NCI-H2029 treated with DMSO at 0.1 percent for 48 hours (cell line): Measurements from ENCODE around the gene WDFY4.

ENCODE experiments used
- DNase-seq: peaks from one replicate; lab custom pipeline; 2025; lab: John Stamatoyannopoulos, UW

WDFY4 gene

DNA sequence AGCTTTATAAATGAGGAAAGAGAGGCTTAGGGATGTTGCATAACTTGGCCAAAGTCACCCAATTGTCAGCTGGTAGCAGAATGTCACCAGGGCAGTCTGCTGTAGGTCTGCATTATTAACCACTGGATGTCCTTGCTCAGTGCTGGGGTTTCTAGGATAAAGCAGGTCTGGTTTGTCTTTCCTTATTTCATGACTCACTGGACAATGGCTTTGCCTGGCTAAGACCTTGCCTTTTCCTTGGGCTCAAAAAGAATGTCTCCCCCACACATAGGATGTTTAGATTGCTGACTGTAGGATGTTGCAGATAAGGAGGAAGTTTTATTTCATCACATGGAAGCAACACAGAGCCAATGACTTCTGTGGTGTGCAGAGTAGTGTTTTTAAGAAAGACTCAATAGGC is 29.4 kb downstream of the WDFY4 start:
- DNase-seq, result no peak

- DNase-seq, result no peak
These were observed 31.7 kb downstream of the WDFY4 start for GRCh38 chr10:48716416-48716815.

- DNase-seq, result no peak
These were observed 35.9 kb downstream of the WDFY4 start for GRCh38 chr10:48720611-48721010.

DNA sequence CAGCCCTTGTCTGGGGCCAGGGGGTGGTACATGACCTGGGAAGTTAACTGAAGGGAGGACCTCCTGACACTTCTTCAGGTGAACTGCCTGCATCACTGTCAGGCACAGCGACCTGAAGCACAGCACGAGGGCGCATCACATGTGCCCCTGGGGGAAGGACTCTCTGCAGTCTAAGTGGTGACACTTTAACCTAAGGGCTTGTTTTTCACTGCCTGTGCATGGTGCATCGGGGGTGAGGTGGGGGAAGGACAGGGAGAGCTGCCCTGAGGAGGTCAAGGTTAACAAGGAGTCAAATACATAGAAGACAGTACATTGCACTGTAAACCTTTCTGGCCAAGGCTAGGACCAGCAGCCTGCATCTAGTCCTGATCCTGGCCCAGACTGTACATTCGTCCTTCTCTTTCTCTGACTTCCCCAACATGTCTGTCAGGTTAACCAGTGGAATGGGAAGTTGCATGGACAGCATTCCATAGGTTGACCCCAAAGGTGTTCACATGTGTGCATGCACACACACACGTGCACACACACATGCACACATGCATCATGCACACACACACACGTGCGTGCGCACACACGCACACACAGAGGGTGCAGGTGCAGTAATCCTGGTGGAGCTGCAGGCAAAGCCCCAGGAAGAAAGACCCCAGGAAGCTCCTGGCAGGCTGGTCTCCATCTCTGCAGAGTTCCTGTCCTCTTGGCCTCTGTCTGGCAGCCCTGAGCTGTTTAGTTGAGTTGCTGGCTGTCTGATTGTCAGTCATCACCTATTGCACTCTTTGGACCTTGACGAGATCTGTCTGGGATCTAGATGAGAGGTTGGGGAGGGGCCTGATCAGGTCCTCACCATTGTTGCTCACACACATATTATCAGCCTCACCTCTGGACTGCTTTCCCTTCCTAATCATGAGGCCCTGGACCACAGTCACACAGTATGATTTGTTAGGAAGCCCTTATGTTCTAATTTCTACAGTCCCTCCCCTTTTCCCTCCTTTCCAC is 37.8 kb downstream of the WDFY4 start:
- DNase-seq, result no peak

DNA sequence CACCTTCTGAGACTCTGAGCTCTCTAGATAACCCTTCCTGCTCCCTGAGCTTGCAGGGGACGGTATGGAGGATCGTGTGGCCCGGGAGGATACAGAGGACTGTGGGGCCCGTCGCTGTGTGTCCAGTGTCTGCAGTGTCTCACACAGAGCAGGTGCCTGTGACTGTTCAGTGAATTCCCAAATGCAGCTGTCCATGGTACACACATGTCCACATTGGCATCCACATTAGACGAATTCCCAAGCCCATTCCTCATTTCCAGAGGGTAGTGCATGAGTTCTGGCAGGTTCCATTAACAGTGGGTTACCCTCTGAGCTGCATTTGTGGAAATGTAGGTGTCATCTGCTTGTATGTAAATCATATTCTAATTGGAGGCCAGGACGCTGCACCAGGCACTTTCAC is 39.5 kb downstream of the WDFY4 start:
- DNase-seq, result no peak

DNA sequence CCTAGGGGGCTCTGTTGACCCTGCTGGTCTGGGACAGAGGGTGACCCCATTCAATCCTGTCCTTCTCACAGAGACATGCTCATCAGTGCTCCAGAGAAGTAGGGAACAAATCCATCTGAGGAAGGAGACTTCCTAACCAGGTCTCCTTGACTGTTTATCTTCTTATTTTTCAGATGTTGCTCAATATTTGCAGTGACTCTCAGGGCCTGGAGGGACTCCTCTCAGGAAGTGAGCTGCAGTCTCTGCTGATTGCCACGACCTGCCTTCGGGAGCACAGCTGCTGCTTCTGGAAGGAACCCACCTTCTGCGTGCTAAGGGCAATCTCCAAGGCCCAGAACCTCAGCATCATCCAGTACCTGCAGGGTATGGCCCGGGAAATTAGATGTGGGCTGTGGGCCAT is 41.0 kb downstream of the WDFY4 start:
- no peak for DNase-seq

GRCh38 chr10:48727866-48728265 is 43.2 kb downstream of the WDFY4 start:
- no peak for DNase-seq

- no peak for DNase-seq
These were observed 44.5 kb downstream of the WDFY4 start for GRCh38 chr10:48729222-48729621.

DNA sequence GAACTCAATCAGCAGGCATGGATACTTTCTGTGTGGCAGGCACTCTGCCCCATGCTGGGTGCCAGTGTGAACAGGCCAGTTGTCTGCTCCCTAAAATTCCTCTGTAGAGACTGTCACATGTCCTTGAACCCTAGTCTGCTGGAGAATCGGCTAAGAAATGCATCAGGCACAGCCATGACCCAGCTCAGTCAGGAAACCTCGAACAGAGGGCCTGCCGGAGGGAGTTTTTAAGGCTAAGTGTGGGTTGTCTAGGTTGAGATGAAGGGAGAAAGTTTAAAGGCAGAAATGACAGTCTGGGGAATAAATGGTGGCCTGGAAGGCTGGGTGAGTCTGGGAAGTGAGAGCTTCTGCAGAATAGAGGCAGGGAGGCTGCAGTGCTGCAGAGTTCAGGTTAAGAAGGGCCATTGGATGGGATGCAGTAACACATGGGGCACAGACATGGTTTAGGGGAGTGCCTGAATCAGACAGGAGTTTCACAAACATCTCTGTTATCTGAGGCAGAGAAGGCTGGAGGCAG is 45.3 kb downstream of the WDFY4 start:
- no peak for DNase-seq

DNA sequence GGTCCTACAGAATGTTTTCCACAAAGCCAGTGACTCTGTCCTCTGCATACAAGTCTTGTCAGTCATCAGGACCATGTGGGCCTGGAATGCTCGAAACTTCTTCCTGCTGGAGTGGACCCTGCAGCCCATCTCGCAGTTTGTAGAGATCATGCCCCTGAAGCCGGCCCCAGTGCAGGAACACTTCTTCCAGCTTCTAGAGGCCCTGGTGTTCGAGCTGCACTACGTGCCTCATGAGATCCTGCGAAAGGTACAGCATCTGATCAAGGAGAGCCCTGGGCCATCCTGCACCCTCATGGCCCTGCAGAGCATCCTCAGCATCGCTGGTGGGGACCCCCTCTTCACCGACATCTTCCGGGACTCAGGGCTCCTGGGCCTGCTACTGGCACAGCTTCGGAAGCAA is 46.5 kb downstream of the WDFY4 start:
- DNase-seq, result no peak

GRCh38 chr10:48731654-48732053 is 47.0 kb downstream of the WDFY4 start:
- DNase-seq, result no peak

GRCh38 chr10:48733329-48733728 is 48.7 kb downstream of the WDFY4 start:
- no peak for DNase-seq

- no peak for DNase-seq
These were observed 51.2 kb downstream of the WDFY4 start for GRCh38 chr10:48735836-48736390.

DNA sequence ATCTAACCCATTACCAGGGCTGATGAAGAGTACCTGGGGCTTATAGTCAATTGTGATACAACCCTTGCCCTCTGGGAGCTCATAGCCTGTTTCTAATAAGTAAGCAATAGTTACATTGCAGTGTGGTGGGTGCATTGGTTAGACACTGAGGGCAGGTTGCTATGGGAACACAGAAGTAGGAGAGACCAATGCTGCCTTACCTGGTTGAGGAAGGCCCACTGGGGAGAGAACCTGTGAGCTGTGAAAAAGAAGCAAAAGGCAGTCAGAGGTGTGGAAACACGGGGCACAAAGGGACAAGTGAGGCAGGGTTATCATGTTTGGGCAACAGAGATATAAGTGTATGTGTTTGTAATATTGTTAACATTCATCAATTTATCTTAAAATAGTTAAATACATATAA is 51.9 kb downstream of the WDFY4 start:
- DNase-seq, result no peak

- DNase-seq, result no peak
These were observed 53.2 kb downstream of the WDFY4 start for GRCh38 chr10:48737886-48738285.

GRCh38 chr10:48739170-48739569 is 54.5 kb downstream of the WDFY4 start:
- no peak for DNase-seq

- DNase-seq, result no peak
These were observed 55.5 kb downstream of the WDFY4 start for GRCh38 chr10:48740015-48740707.

DNA sequence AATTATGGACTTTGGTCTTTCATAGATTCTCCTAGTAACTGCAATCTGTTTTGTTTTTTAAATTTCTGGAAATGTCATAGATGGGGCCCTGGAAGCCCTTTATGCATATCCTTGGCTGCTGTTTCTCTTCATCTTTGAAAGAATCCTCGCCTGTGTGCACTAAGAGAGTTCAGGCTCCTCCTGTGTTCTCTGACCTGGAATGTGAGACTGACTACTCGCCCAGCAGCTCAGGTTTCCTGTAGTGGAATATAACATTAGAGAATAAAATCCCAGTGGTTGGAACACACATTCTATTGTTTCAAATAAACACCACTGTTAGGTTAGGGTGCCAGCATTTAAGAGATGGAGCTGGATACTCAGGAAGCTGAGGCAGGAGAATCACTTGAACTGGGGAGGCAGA is 56.3 kb downstream of the WDFY4 start:
- no peak for DNase-seq

DNA sequence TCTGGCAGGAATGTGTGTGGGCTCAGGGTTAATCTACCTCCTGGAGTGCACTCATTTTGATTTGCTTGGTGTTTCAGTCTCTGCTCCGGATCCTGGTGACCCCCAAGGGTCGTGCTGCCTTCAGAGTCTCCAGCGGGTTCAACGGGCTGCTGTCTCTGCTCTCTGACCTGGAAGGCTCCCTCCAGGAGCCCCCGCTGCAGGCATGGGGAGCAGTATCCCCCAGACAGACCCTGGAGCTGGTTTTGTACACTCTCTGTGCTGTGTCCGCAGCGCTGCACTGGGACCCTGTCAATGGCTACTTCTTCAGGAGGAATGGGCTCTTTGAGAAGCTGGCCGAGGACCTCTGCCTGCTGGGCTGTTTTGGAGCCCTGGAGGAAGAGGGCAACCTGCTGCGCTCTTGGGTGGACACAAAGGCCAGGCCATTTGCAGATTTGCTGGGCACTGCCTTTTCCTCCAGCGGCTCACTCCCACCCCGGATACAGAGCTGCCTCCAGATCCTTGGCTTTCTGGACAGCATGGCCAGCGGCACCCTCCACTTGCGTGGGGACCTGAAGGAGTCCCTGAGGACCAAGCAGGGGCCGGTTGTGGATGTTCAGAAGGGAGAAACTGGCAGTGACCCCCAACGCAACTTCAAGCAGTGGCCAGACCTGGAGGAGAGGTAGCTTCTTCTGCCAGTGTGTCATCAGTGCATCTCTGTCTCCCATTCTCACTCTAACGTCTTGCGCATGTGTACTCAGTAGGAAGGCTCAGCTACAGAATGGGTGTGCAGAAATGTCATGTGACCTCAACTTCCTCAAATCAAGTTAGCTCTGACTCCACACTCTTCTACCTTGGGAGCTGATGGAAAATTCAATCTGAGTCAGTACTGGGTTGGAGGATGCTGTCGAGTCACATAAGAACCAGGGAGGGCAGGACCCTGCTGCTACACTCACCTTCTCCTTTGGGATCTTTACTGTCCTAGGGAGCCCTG is 58.5 kb downstream of the WDFY4 start:
- no peak for DNase-seq

DNA sequence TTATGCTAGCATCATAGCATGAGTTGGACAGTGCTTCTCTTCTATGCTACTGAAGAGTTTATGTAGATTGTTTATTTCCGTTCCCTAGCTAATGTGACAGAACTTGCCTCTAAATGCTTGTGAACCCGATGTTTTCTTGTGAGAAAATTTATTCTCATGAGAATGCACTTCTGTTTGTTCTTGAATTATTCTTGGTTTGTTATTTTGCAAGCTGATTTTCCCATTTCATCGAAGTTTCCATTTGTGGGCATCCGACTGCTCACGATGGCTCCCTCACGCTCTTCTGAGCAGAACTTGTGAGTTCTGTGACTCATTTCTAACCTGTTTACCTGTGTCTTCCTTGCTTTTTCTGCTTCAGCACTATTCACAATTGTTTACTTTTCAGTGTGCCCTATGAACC is 59.9 kb downstream of the WDFY4 start:
- DNase-seq, result no peak

DNA sequence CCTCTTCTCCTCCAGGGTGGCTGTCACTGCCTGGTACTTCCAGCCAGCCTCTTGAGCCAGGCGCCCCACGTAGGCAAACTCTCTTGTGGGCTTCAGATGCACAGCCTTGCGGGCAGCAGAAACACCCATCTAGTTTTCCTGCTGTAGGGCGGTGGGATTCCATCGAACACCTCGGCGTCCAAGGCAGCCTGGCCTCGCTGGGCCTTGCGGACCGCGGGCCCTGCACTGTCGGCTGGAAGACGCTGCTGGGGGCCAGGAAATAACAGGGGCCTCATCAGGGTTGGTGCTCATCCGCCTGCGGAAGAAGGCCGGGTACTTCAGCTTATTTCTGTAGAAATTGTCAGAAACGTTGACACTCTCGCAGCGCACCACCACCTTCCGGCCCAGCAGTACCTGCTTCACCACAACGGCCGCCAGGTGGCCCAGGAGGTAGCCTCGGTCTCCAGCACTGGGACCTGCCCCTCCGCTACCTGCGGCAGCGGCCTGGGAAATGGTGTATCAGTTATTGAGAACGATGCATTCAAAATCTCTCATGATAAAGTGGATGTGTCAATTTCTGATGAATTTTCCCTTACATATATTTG is 61.1 kb downstream of the WDFY4 start:
- DNase-seq, result no peak
